H1 (cell line): ENCODE data around the gene KISS1. TPM values are rescaled to one million over a fixed set of nuclear protein-coding genes. Genes with fewer than 3 reads are reported as not detected.

Experiments
- CTCF ChIA-PET: fragments of 300-600 bp; sonication (Branson Sonifier 250); formaldehyde crosslinking; loops from one replicate; lab custom pipeline; 2021; ENCODE audit not compliant: partially characterized antibody; lab: Charles Lee
- POLR2A ChIA-PET: fragments of 300-600 bp; sonication (Branson Sonifier 250); formaldehyde crosslinking; loops from one replicate; lab custom pipeline; 2021; ENCODE audit warnings: inconsistent platforms; ENCODE audit not compliant: partially characterized antibody; lab: Charles Lee
- DNase-seq, 2 experiments: peaks; one replicate each; pipeline versions ENCODE4 v3.0.0 to v3.0.0-alpha.2; 2010 to 2022; ENCODE audit warnings: low spot score in 2 of 2, low read depth in 1 of 2, mixed read lengths in 1 of 2
- FAIRE-seq: peaks from 2 replicates; lab custom pipeline; 2011; peaks lifted over from hg19 to GRCh38; lab: Jason Lieb, UNC
- H2AFZ ChIP-seq: 2 replicates; pipeline ENCODE4 v1.8.1; 2012; ENCODE audit warnings: low read length, inconsistent platforms
- H2AK5ac ChIP-seq: 2 replicates; pipeline ENCODE4 v1.6.1; 2013; ENCODE audit warnings: low read depth, low read length
- H2BK120ac ChIP-seq: replicated peaks from 2 replicates; pipeline ENCODE3; 2013; ENCODE audit warnings: low read depth, low read length, inconsistent platforms
- H2BK12ac ChIP-seq: 2 replicates; pipeline ENCODE4 v1.6.1; 2013; ENCODE audit warnings: low read depth, low read length
- H2BK15ac ChIP-seq: 2 replicates; pipeline ENCODE4 v1.6.1; 2013; ENCODE audit warnings: low read length
- H2BK20ac ChIP-seq: 2 replicates; pipeline ENCODE4 v1.6.1; 2013; ENCODE audit warnings: low read length
- H2BK5ac ChIP-seq: 2 replicates; pipeline ENCODE4 v1.6.1; 2013; ENCODE audit warnings: low read depth, low read length
- H3K14ac ChIP-seq: 2 replicates; pipeline ENCODE4 v1.6.1; 2013; ENCODE audit warnings: inconsistent platforms; ENCODE audit not compliant: insufficient read length
- H3K18ac ChIP-seq: 2 replicates; pipeline ENCODE4 v1.6.1; 2013; ENCODE audit warnings: low read length; ENCODE audit errors: extremely low read depth
- H3K23ac ChIP-seq: 2 replicates; pipeline ENCODE4 v1.6.1; 2013; ENCODE audit warnings: inconsistent platforms; ENCODE audit not compliant: insufficient read length
- H3K23me2 ChIP-seq: 2 replicates; pipeline ENCODE4 v1.6.1; 2013; ENCODE audit warnings: low read depth, low read length
- H3K27ac ChIP-seq: 2 replicates; pipeline ENCODE4 v1.6.1; 2011; ENCODE audit warnings: low read depth, low read length, inconsistent platforms
- H3K27me3 ChIP-seq, 4 experiments: replicated peaks in 1 of 4; 1 replicate in 1 of 4; 2 replicates in 3 of 4; pipeline versions ENCODE4 v1.6.1 to v1.8.1; 2011 to 2013; ENCODE audit warnings: low read length in 3 of 4, mild to moderate bottlenecking in 3 of 4, inconsistent platforms in 2 of 4, mixed read lengths in 2 of 4, moderate library complexity in 1 of 4; ENCODE audit not compliant: control insufficient read depth in 3 of 4, insufficient read depth in 3 of 4; ENCODE audit errors: extremely low read depth in 1 of 4
- H3K36me3 ChIP-seq, 4 experiments: 2 replicates each; pipeline versions ENCODE4 v1.6.1 to v1.8.1; 2011 to 2013; ENCODE audit warnings: mild to moderate bottlenecking in 4 of 4, low read length in 3 of 4, moderate library complexity in 2 of 4, control low read depth in 1 of 4, inconsistent platforms in 1 of 4; ENCODE audit not compliant: insufficient read depth in 4 of 4, control insufficient read depth in 2 of 4
- H3K4ac ChIP-seq: replicated peaks from 2 replicates; pipeline ENCODE3; 2013; ENCODE audit warnings: low read length, low read depth, mixed read lengths, inconsistent platforms; ENCODE audit not compliant: insufficient read length
- H3K4me1 ChIP-seq, 4 experiments: replicated peaks in 1 of 4; 1 replicate in 1 of 4; 2 replicates in 3 of 4; pipeline versions ENCODE4 v1.6.1 to v1.8.1; 2011 to 2013; ENCODE audit warnings: low read length in 3 of 4, inconsistent platforms in 2 of 4, mixed read lengths in 1 of 4; ENCODE audit not compliant: insufficient read depth in 4 of 4, control insufficient read depth in 3 of 4
- H3K4me2 ChIP-seq, 2 experiments: 2 replicates each; pipeline versions ENCODE4 v1.6.1 to v1.8.1; 2011 to 2013; ENCODE audit warnings: low read depth in 2 of 2, low read length in 2 of 2, control low read depth in 1 of 2, inconsistent platforms in 1 of 2, mild to moderate bottlenecking in 1 of 2; ENCODE audit not compliant: insufficient read depth in 1 of 2
- H3K4me3 ChIP-seq, 4 experiments: fragments of 200-600, 300-600 bp in 1 of 4; sonication (generic), shearing (Covaris generic), sonication (Bioruptor Twin) in 1 of 4; 2 replicates each; pipeline versions ENCODE4 v1.5.1 to v1.8.1; 2011 to 2016; ENCODE audit warnings: low read length in 4 of 4, low read depth in 3 of 4, control low read depth in 2 of 4, inconsistent platforms in 2 of 4, mild to moderate bottlenecking in 2 of 4, mixed read lengths in 1 of 4, moderate library complexity in 1 of 4; ENCODE audit not compliant: insufficient read depth in 2 of 4; ENCODE audit errors: extremely low read depth in 1 of 4
- H3K56ac ChIP-seq: replicated peaks from 2 replicates; pipeline ENCODE3; 2013; ENCODE audit warnings: low read depth, mild to moderate bottlenecking, mixed read lengths, low read length, inconsistent platforms; ENCODE audit not compliant: insufficient read length
- H3K79me1 ChIP-seq: 2 replicates; pipeline ENCODE4 v1.6.1; 2013; ENCODE audit warnings: low read depth, low read length, control low read depth
- H3K79me2 ChIP-seq, 2 experiments: 2 replicates each; pipeline versions ENCODE4 v1.6.1 to v1.8.1; 2012 to 2013; ENCODE audit warnings: low read length in 2 of 2, mild to moderate bottlenecking in 2 of 2, inconsistent platforms in 1 of 2; ENCODE audit not compliant: insufficient read depth in 2 of 2, control insufficient read depth in 1 of 2
- H3K9ac ChIP-seq, 4 experiments: replicated peaks in 1 of 4; 1 replicate in 1 of 4; 2 replicates in 3 of 4; pipeline versions ENCODE4 v1.6.1 to v1.8.1; 2011 to 2013; ENCODE audit warnings: low read depth in 3 of 4, low read length in 3 of 4, control low read depth in 2 of 4, mild to moderate bottlenecking in 2 of 4, moderate library complexity in 2 of 4, inconsistent platforms in 1 of 4; ENCODE audit errors: extremely low read depth in 1 of 4
- H3K9me3 ChIP-seq, 2 experiments: 2 replicates each; pipeline versions ENCODE4 v1.6.1 to v1.8.1; 2012 to 2013; ENCODE audit warnings: mild to moderate bottlenecking in 2 of 2, moderate library complexity in 2 of 2, control low read depth in 1 of 2, inconsistent platforms in 1 of 2, low read depth in 1 of 2, low read length in 1 of 2, mixed read lengths in 1 of 2; ENCODE audit not compliant: insufficient read depth in 2 of 2
- H4K20me1 ChIP-seq, 2 experiments: replicated peaks in 1 of 2; 2 replicates each; pipeline versions ENCODE3 to v1.8.1; 2011 to 2013; ENCODE audit warnings: inconsistent platforms in 2 of 2, low read length in 2 of 2, mild to moderate bottlenecking in 1 of 2; ENCODE audit not compliant: insufficient read depth in 2 of 2, control insufficient read depth in 1 of 2
- H4K5ac ChIP-seq: 2 replicates; pipeline ENCODE4 v1.6.1; 2013; ENCODE audit warnings: low read length, low read depth, mixed read lengths, inconsistent platforms; ENCODE audit not compliant: insufficient read length
- H4K8ac ChIP-seq: 2 replicates; pipeline ENCODE4 v1.8.0; 2013; ENCODE audit warnings: mild to moderate bottlenecking, moderate library complexity, low read length, inconsistent platforms; ENCODE audit not compliant: insufficient read depth; ENCODE audit errors: extremely low read depth
- H4K91ac ChIP-seq: replicated peaks from 2 replicates; pipeline ENCODE3; 2013; ENCODE audit warnings: low read length, mixed read lengths, inconsistent platforms; ENCODE audit not compliant: insufficient read length
- HDAC2 ChIP-seq, 2 experiments: fragments of 300-600 bp in 1 of 2; sonication (generic) in 1 of 2; IDR thresholded peaks; 2 replicates each; pipeline ENCODE4 v1.6.1; 2011 to 2012; ENCODE audit warnings: low read depth in 2 of 2, low read length in 2 of 2, mild to moderate bottlenecking in 2 of 2, moderate library complexity in 2 of 2, borderline replicate concordance in 1 of 2, inconsistent platforms in 1 of 2
- KDM4A ChIP-seq: IDR thresholded peaks from one replicate; pipeline ENCODE4 v1.7.1; 2012; ENCODE audit warnings: low read depth, mild to moderate bottlenecking, moderate library complexity, low read length, inconsistent platforms; ENCODE audit not compliant: severe bottlenecking
- SIN3A ChIP-seq, 2 experiments: IDR thresholded peaks in 1 of 2; conservative IDR thresholded peaks in 1 of 2; 2 replicates each; pipeline ENCODE4 v1.6.1; 2011 to 2012; ENCODE audit warnings: low read length in 2 of 2, improper control_type of control experiment in 1 of 2, low read depth in 1 of 2, mild to moderate bottlenecking in 1 of 2
- SP4 ChIP-seq: IDR thresholded peaks from 2 replicates; pipeline ENCODE4 v1.6.1; 2012; ENCODE audit warnings: low read length, inconsistent platforms
- WGBS, 2 experiments: shearing (Covaris generic) in 1 of 2; methylation state at CpG; one replicate each; pipeline versions ENCODE4 v1.1.6 to v1.1.7; 2013 to 2015; ENCODE audit warnings: low lambda C conversion rate in 2 of 2, mixed read lengths in 2 of 2, inconsistent platforms in 1 of 2, low coverage in 1 of 2, missing lambda C conversion rate in 1 of 2; ENCODE audit not compliant: insufficient replicate concordance in 2 of 2, insufficient coverage in 1 of 2, insufficient read length in 1 of 2; ENCODE audit errors: extremely low coverage in 1 of 2, missing lambda C conversion rate in 1 of 2; 5-methylcytosine and 5-hydroxymethylcytosine counted together
- polyA plus RNA-seq, 7 experiments: library from polyadenylated mRNA; depleted of rRNA in 3 of 7; stranded (reverse) in 5 of 7; unstranded in 2 of 7; fragments of >200 nt in 5 of 7; fragments of 200-250 nt in 2 of 7; gene quantifications; 1 replicate in 5 of 7; 2 replicates in 1 of 7; 4 replicates in 1 of 7; pipeline versions ENCODE4 v1.2.1 to v1.2.3, GENCODE V29; 2011 to 2013; ENCODE audit warnings: missing spikeins in 2 of 7, mixed read lengths in 2 of 7
- total RNA-seq: library from RNA; stranded (reverse); fragmentation: NEBNext Ultra II Directional; extraction: Animal tissue kit (Norgen Biotek cat#: 25700); gene quantifications from 2 replicates; pipeline ENCODE4 v1.2.1, GENCODE V29; 2021

KISS1 gene
- total and polyA plus RNA-seq, 2 of the 8 experiments (the other 6 are each of a cell fraction or from before 2014, with no cell fraction given), result 0.71 TPM; not detected in 1

- Histone ChIP-seq H4K20me1 (no peaks in the 10 kb centered on the region), H3K23ac (no peak overlapping the region), H2BK20ac (peak overlapping the region; percentile 21; the same call in 1 of the 2 replicates), H2BK12ac (no peak overlapping the region; the same call in 1 of the 2 replicates), H3K4ac (no peak overlapping the region), H4K91ac (peak overlapping the region; percentile 7), H3K18ac (peak overlapping the region; percentile 71), H3K23me2 (peaks cover 12% of the 10 kb centered on the region; the same call in 1 of the 2 replicates), H3K9ac (no peak overlapping the region), H2BK120ac (no peak overlapping the region), H3K27ac (0 out of 2 replicates have a peak overlapping the region, but pooled peaks have one; percentile 8), H4K8ac (no peak overlapping the region), H3K79me1 (peaks cover 2% of the 10 kb centered on the region; the same call in 1 of the 2 replicates), H3K27me3 (peaks cover 0 to 16% (median 13%) of the 10 kb centered on the region in 4 experiments; a peak in 4 of 7 replicates), H2BK15ac (peak overlapping the region; percentile 25; the same call in 1 of the 2 replicates), H2BK5ac (peak overlapping the region; percentile 37; the same call in 1 of the 2 replicates), H3K4me3 (peak overlapping the region in 2 of 4 experiments; percentile 17 to 30; a peak in 3 of 8 replicates), H2AFZ (no peak overlapping the region), H3K4me1 (peaks cover 0 to 43% (median 29%) of the 10 kb centered on the region in 4 experiments; a peak in 6 of 7 replicates), H3K56ac (no peak overlapping the region), H4K5ac (no peak overlapping the region), H3K79me2 (no peaks in the 10 kb centered on the region), H3K9me3 (no peaks in the 10 kb centered on the region), H2AK5ac (no peak overlapping the region), H3K4me2 (peak overlapping the region; percentile 52 to 53), H3K14ac (no peak overlapping the region), H3K36me3 (no peaks in the 10 kb centered on the region)
- ChIA-PET CTCF (interaction anchor here (0.9 to 4.9 kb wide), 6 partner anchors 12 to 288 kb away, joined by 3 to 34 read pairs (median 3); no protein-coding TSS in a partner anchor), POLR2A (interaction anchor here (0.6 to 6.5 kb wide), 7 partner anchors 9 to 151 kb away, joined by 3 to 35 read pairs (median 3); partner anchors contain the start of gene GOLT1A)
- peak; percentile 82 for FAIRE-seq
- 55% methylated on average over 13 of the region's 13 CpGs; no CpG with 5 or more reads in 1 of the 2 experiments for WGBS, 2 experiments
- TF ChIP-seq KDM4A (peak; percentile 24), HDAC2 (IDR thresholded peaks at IDR 0.05; ENCODE audit: borderline replicate concordance in 1 of 2, low read depth in 2 of 2, low read length in 2 of 2) (0 out of 4 replicates have a peak, but pooled peaks of 1 of the 2 experiments have one; percentile 24), SP4 (peak; percentile 51; the same call in 1 of the 2 replicates), SIN3A (conservative IDR thresholded peaks at IDR 0.05 in 1 of 2, IDR thresholded peaks at IDR 0.05 in 1 of 2; ENCODE audit: low read depth in 1 of 2, low read length in 2 of 2) (no peak)
- no peak for DNase-seq
Measured at GRCh38 chr1:204147406-204148383, 48.6 kb downstream of the KISS1 start.
